K562 treated with DMSO at 1 percent for 4 hours (cell line): ENCODE results near the gene RIT2. TPM values are rescaled to one million over a fixed set of nuclear protein-coding genes. Genes with fewer than 3 reads are reported as not detected.

ENCODE experiments used
- total RNA-seq: library from RNA; unstranded; fragments of 300-600 nt; gene quantifications from 2 replicates; pipeline ENCODE4 v1.2.3, GENCODE V29; 2022; ENCODE audit not compliant: insufficient read depth

RIT2 gene
- total RNA-seq = not detected in 2 replicates

GRCh38 chr18:43115076-43115921 lies at the start of gene RIT2:
Gene RIT2 (minus strand): TSS chr18:43115685.

Other genes with a start within 250 kb of the RIT2 start
- not detected in 2 replicates for gene SYT4, start 161.8 kb upstream of the RIT2 start, total RNA-seq